Activated CD4-positive, alpha-beta T cell treated with anti-CD3 and anti-CD28 coated beads, Interleukin-2, amount 50 U/mL, for 24 hours (primary cell): ENCODE measurements around the gene CRYBG2.
A peak's percentile ranks its signal among the peaks of the same experiment; 100 is the strongest.

Source experiments
- DNase-seq, 2 donors: peaks; one replicate each; pipeline ENCODE4 v3.0.0-alpha.2; 2020; ENCODE audit warnings: low read depth in 1 of 2, low spot score in 1 of 2

CRYBG2 gene

DNA sequence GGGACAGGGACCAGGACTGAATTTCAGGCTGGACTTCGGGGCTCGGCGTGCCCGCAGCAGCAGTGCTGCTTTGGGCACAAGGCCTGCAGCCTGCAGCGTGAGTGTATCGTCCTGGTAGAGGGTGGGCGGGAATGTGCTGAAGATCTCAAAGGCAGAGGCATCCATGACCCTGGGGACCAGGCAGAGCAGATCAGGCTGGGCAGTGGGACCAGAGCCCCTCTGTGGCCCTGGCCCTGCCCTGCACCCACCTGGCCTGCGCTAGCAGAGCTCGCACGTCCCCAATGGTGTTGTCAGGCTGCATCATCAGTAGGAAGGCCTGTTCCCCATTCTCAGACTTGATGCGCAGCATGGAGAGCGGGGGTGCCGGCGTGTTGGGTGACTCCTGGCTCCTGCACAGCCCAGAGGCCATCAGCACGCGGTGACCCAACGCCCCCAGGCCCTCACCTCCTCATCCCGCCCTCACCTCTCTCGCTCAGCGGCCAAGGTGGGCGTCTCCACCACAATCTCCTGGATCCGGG, 71.5 kb downstream of the CRYBG2 start:
- DNase-seq = no peak

DNA sequence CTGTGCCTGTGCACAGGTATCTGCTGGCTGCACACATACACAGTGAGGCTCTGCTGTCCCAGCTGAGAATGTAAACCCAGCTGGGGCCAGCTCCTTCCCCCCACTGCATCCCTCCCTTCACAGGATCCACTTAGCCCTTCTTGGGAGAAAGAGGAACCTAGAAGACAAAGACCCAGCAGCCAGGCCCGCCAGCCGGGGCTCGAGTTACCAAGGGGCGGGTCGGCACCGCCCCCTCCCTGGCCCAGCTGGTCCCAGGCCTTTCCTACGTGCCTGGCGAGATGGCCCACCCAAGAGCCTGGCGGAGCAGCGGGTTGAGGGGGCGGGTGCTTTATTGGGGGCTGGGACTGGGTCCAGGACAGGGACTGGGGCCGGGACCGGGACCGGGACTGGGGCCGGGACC, 72.0 kb downstream of the CRYBG2 start:
- DNase-seq = no peak

DNA sequence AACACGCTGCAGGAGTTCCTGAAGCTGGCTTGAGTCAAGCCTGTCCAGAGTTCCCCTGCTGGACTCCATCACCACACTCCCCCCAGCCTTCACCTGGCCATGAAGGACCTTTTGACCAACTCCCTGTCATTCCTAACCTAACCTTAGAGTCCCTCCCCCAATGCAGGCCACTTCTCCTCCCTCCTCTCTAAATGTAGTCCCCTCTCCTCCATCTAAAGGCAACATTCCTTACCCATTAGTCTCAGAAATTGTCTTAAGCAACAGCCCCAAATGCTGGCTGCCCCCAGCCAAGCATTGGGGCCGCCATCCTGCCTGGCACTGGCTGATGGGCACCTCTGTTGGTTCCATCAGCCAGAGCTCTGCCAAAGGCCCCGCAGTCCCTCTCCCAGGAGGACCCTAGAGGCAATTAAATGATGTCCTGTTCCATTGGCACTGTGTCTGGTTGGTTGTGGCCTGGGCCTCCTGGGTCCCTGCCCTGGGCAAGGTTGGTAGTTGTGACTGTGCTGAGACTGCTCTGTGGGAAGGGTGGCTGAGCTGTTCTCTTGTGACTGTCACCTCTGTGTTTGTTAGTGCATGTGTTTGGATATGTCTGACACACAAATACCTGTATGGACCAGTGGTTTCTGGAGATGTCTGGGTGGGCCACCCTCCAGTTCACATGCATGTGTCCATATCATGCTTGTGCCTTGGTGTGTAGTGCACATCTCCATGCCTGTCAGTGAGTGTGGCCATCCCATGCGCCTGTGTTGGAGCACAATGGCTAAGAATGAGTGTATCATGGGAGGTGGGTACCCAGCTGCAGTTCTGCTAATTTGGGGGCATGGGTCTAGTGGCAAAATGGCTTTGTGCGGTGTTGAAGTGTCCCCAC, 72.6 kb downstream of the CRYBG2 start:
- no peak for DNase-seq

DNA sequence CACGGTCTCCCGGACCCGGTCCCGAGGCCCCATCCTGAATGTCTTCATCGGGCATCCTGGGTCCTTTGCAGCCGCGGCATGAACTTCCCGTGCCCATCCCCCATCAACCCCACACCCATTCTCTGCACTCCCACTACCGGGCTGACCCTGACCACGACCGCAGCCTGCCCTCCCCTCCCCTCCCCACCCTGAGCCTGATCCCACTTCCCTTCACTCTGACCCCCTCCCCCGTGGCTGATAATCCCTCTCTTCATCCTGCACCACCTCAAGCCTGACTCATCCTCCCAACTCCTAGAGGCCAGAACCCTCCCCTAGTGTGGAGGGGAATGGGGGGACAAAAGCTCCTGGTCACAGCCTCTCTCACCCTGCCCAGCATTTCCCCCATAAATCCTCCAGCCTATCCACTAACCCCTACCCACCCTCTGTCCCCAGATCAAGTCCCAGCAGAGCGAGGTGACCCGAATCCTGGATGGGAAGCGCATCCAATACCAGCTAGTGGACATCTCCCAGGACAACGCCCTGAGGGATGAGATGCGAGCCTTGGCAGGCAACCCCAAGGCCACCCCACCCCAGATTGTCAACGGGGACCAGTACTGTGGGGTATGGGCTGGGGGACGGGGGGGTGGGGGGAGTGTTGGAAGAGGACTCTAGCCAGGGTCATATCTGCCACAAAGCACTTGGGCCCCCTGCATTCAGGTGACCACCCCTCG, 73.4 kb downstream of the CRYBG2 start:
- DNase-seq = no peak

DNA sequence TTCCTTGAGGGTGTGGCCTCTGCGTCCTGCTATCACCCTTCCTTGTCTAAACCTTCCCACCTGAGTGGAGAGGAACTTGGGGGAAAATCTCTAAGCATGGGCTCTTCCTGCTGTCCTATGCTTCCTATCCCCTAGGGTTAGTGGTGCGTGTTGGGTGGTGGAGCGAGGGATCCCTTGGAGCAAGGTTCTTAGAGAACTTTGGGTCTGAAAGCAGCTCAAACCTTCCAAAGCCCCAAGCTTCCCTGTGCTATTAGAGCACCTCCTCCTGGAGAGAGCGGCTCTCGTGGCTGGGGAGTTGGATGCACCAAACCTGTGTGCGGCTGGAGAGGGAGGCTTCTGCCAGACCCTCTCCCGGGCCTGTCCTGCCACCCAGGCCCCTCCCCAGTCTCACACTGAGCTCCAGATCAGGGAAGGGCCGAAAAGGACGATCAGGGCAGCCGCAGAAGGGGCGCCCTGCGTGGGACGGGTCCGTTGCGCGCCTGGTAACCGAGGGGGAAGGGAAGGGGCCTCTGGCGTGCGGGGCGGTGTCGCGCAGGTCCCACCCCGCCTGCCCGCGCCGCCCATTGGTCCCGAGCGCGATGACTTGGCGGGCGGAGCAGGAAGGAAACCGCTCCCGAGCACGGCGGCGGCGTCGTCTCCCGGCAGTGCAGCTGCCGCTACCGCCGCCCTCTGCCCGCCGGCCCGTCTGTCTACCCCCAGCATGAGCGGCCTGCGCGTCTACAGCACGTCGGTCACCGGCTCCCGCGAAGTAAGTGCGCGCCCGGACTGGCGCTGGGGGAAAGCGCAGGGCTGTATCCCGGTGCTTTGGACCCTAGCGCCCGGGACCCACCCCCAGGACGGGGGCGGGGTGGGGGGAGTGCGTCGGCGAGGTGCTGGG, 74.2 kb downstream of the CRYBG2 start, which contains the start of gene SH3BGRL3:
Gene SH3BGRL3, plus strand, starts transcription at position 631 of the 877 bp plus-strand sequence. Its CDS starts 70 bp downstream, at position 701.
- peak; percentile 53 to 79 for DNase-seq

DNA sequence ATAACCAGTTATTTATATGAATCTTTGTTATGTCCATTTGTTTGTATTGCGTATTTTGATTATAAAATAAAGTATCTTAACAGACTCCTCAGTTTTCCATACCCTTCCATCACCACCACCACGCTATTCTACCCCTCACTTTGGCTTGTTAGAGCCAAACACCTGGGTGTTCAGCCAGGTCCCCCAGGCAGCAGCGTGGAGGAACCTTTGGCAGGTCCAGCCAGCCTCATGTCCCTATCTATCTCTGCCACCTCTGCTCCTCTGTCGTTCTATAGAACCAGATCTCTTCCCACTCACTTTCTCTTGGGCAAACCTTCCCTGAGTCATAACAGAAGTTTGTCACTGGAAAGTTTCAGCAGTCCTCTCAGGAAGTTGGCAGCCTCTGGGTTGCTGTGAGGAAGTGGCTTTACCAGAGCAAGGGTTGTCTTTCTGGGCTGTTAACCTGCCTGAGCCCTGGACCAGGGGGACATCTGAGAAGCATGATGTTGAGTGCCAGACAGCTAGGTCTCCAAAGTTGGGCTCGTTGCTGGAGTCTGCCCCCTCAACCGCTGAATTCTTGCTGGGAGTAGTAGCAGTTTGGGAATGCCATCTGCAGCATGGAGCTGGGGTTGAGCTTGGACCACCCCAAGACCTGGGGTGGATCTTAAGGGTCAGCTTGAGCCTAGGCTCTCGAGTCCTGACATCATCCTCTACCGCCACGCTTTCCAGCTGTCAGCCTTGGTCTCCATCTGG, 75.0 kb downstream of the CRYBG2 start:
- peak in 1 of 2 donors; percentile 58 for DNase-seq

DNA sequence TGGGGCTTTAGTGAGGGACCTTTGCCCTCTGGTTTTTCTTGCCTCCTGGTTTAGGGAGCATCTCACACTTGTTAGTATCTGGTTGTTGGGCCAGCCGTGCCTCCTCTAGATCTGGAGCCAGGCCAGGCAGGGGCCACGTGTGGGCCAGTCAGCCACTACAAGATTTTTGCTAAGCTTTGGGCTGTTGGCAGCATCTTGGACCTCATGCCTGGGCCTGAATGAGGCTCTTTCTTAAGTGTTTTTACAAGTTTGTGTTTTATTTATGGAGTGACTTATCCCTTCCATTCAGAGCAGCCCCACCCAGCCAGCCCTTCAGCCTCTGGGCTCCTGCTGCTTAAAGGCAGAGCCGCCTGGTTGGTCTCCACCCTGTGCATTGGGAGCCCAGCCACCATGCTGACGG, 75.6 kb downstream of the CRYBG2 start:
- no peak for DNase-seq

DNA sequence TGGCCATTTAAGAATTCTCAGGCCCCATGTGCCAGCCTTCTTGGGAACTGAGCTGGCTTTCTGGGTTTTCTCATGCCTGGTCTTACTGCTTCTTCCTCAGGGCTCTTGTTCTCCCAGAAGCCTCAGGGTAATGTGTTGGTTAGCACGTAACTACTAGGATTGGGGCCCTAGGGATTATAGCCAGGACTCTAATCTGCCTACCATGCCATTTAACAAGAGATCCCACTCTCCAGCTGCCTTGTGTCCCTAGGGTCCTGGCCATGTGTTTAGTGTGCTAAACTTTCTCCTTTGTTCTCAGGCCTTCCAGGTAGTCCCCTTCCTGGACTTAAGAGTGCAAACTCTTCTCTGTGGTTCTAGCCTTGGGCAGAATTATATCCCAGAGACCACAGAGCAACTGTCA, 76.2 kb downstream of the CRYBG2 start:
- no peak for DNase-seq

DNA sequence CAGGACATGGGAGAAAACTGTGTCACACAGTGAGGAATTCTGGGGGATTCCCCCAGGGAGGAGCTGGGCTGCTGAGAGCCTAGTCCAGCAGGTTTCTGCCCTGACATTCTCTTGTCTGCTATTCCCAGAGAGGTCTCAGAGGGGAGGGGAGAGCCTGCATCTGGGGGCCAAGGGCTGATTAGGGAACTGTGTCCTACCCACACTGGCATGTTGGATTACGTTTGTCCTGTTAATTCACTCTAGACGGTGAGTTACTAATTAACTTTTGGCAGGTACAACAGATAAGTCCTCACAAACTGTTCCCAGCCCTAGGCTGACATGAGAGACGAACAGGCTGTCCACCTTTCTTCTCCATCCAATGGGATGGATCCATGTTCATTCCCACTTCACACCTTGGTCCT, 76.7 kb downstream of the CRYBG2 start:
- DNase-seq = no peak

DNA sequence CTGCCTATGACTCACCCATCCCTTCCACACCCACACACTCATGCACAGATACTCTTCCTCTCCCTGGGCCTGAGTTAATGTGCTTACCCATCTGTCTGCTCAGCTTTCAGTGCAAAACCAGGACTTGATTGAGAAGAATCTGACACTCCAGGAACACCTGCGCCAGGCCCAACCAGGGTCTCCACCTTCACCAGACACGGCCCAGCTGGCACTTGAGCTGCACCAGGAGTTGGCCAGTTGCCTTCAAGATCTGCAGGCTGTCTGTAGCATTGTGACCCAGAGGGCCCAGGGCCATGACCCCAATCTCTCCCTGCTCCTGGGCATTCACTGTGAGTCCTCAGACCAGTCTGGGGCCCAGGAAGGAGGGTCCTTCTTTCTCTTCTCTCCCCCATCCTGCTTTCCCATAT, 77.5 kb downstream of the CRYBG2 start:
- DNase-seq = no peak

DNA sequence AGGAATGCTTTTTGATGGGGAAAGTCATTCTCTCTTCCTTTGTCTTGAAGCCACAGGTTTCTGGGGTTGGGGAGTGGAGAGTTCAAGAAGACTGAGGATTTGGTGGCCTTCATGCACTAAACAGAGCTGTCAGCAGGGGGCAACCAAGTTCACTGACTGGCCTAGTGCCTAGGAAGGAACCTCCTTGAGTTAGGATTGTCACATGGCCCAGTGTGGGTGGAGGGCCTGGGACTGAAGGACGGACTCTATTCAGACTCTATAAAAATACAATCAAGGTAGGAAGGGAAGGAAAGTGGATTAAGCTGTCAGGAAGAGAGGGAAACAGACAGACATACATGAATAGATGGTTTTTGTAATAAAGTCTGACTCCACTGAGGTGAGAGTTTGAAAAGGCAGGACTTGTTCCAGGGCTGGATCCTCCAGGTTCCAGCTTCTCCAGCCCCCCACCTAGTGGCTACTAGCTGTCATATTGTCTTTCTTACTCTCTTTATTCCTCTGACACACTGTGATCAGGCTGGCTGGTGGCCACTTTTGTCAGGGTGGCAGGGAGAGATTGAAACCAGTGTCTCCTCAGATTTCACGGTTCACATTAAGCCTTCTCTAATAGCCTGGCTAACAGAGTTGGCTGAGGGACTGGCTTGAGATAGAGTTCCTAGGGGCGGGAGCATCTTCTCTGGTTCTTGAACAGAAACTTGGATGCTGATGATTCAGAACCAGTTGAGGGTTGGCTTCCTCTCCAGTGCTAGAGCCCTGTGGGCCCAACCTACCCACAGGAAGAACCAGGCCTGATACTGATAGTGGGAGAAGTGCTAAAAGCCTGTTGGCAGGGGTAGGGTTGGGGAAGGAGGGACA, 78.1 kb downstream of the CRYBG2 start:
- peak in 1 of 2 donors; percentile 80 for DNase-seq

DNA sequence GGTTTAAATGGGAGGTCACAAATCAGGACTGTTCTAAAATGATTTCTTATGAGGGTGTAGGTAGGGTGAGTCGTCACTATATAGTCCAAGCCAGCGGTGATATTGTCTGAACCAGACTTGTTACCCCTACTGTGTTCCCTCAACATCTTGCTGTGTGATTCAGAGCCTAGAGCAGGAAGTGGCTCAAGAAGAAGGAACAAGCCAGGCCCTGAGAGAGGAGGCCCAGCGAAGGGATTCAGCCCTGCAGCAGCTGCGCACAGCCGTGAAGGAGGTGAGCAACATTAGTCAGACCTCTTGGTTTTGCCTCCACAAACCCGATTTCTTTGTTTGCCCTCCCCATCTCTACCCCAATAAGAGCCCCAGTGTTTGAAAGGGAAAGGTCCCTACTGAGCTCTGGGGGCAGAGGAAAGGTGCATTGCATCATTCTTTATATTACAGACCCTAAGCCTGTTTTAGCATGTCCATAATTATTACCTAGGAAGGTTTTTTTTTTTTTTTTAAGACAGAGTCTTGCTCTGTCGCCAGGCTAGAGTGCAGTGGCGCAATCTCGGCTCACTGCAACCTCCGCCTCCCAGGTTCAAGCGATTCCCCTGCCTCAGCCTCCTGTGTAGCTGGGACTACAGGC, 79.0 kb downstream of the CRYBG2 start:
- no peak for DNase-seq
